ENCODE data around the gene RNF26.

Gene RNF26

GRCh38 chr11:119337581-119338317, 3.4 kb downstream of the RNF26 start:
- peaks cover 6% of the 10 kb centered on the region for H3K36me3 Mint-ChIP-seq (ENCODE audit: low read depth)
- no peak overlapping the region for H3K4me3 Mint-ChIP-seq
- peaks cover 28% of the 10 kb centered on the region for H3K4me1 Mint-ChIP-seq (ENCODE audit: low read depth)
- no peaks in the 10 kb centered on the region for H3K9me3 Mint-ChIP-seq
- peaks cover 29% of the 10 kb centered on the region for H3K27me3 Mint-ChIP-seq (ENCODE audit: low read depth)
- H3K27ac Mint-ChIP-seq: no peak overlapping the region

- peaks cover 35% of the 10 kb centered on the region for H3K27me3 Mint-ChIP-seq (ENCODE audit: low read depth)
- peaks cover 6% of the 10 kb centered on the region for H3K36me3 Mint-ChIP-seq (ENCODE audit: low read depth)
- no peak overlapping the region for H3K4me3 Mint-ChIP-seq
- peaks cover 23% of the 10 kb centered on the region for H3K4me1 Mint-ChIP-seq (ENCODE audit: low read depth)
- no peak overlapping the region for H3K27ac Mint-ChIP-seq
- no peaks in the 10 kb centered on the region for H3K9me3 Mint-ChIP-seq
Observed at GRCh38 chr11:119338318-119338890, 4.1 kb downstream of the RNF26 start.

GRCh38 chr11:119338965-119339588, 4.8 kb downstream of the RNF26 start:
- Mint-ChIP-seq H3K9me3 (no peaks in the 10 kb centered on the region), H3K4me3 (peak overlapping the region; percentile 37), H3K36me3 (ENCODE audit: low read depth) (peaks cover 6% of the 10 kb centered on the region), H3K27me3 (ENCODE audit: low read depth) (peaks cover 39% of the 10 kb centered on the region), H3K27ac (no peak overlapping the region), H3K4me1 (ENCODE audit: low read depth) (peaks cover 18% of the 10 kb centered on the region)

GRCh38 chr11:119339589-119340334, 5.4 kb downstream of the RNF26 start:
- peaks cover 6% of the 10 kb centered on the region for H3K36me3 Mint-ChIP-seq (ENCODE audit: low read depth)
- H3K27me3 Mint-ChIP-seq (ENCODE audit: low read depth): peaks cover 39% of the 10 kb centered on the region
- no peaks in the 10 kb centered on the region for H3K9me3 Mint-ChIP-seq
- peak overlapping the region; percentile 37 for H3K4me3 Mint-ChIP-seq
- peaks cover 15% of the 10 kb centered on the region for H3K4me1 Mint-ChIP-seq (ENCODE audit: low read depth)
- H3K27ac Mint-ChIP-seq: no peak overlapping the region

- no peak within 1 kb of the TSS for H3K4me3 Mint-ChIP-seq
- H3K4me1 Mint-ChIP-seq (ENCODE audit: low read depth): peaks cover 15% of the 10 kb centered on the region
- H3K27me3 Mint-ChIP-seq (ENCODE audit: low read depth): peaks cover 45% of the 10 kb centered on the region
- peaks cover 6% of the 10 kb centered on the region for H3K36me3 Mint-ChIP-seq (ENCODE audit: low read depth)
- no peaks in the 10 kb centered on the region for H3K9me3 Mint-ChIP-seq
- H3K27ac Mint-ChIP-seq: no peak within 1 kb of the TSS
Observed at GRCh38 chr11:119340335-119341221, 6.3 kb downstream of the RNF26 start, which contains the start of gene C1QTNF5. TSS of gene C1QTNF5 (minus strand) at chr11:119340883. CDS start at chr11:119340397, 486 bp downstream.

- Mint-ChIP-seq H3K27ac (no peak overlapping the region), H3K27me3 (ENCODE audit: low read depth) (peaks cover 45% of the 10 kb centered on the region), H3K36me3 (ENCODE audit: low read depth) (peaks cover 3% of the 10 kb centered on the region), H3K9me3 (no peaks in the 10 kb centered on the region), H3K4me3 (no peak overlapping the region), H3K4me1 (ENCODE audit: low read depth) (peaks cover 7% of the 10 kb centered on the region)
Observed at GRCh38 chr11:119341222-119342022, 7.1 kb downstream of the RNF26 start.

- Mint-ChIP-seq H3K9me3 (no peaks in the 10 kb centered on the region), H3K4me1 (ENCODE audit: low read depth) (peaks cover 7% of the 10 kb centered on the region), H3K27me3 (ENCODE audit: low read depth) (peaks cover 45% of the 10 kb centered on the region), H3K27ac (no peak overlapping the region), H3K4me3 (no peak overlapping the region), H3K36me3 (ENCODE audit: low read depth) (peaks cover 2% of the 10 kb centered on the region)
Observed at GRCh38 chr11:119342023-119342300, 7.6 kb downstream of the RNF26 start.

GRCh38 chr11:119342362-119343130, 8.2 kb downstream of the RNF26 start:
- Mint-ChIP-seq H3K27me3 (ENCODE audit: low read depth) (peaks cover 45% of the 10 kb centered on the region), H3K4me3 (no peak overlapping the region), H3K9me3 (no peaks in the 10 kb centered on the region), H3K4me1 (ENCODE audit: low read depth) (peaks cover 7% of the 10 kb centered on the region), H3K27ac (no peak overlapping the region), H3K36me3 (ENCODE audit: low read depth) (peaks cover 2% of the 10 kb centered on the region)

GRCh38 chr11:119343726-119344125, 9.4 kb downstream of the RNF26 start:
- Mint-ChIP-seq H3K36me3 (ENCODE audit: low read depth) (no peaks in the 10 kb centered on the region), H3K27me3 (ENCODE audit: low read depth) (peaks cover 41% of the 10 kb centered on the region), H3K4me1 (ENCODE audit: low read depth) (peaks cover 2% of the 10 kb centered on the region), H3K4me3 (no peak overlapping the region), H3K27ac (no peak overlapping the region), H3K9me3 (no peaks in the 10 kb centered on the region)

- H3K27ac Mint-ChIP-seq: no peak overlapping the region
- no peaks in the 10 kb centered on the region for H3K36me3 Mint-ChIP-seq (ENCODE audit: low read depth)
- H3K27me3 Mint-ChIP-seq (ENCODE audit: low read depth): peaks cover 33% of the 10 kb centered on the region
- no peak overlapping the region for H3K4me3 Mint-ChIP-seq
- no peaks in the 10 kb centered on the region for H3K4me1 Mint-ChIP-seq (ENCODE audit: low read depth)
- no peaks in the 10 kb centered on the region for H3K9me3 Mint-ChIP-seq
Observed at GRCh38 chr11:119344291-119345010, 10.1 kb downstream of the RNF26 start.

- no peaks in the 10 kb centered on the region for H3K36me3 Mint-ChIP-seq (ENCODE audit: low read depth)
- H3K27me3 Mint-ChIP-seq (ENCODE audit: low read depth): peaks cover 32% of the 10 kb centered on the region
- no peak overlapping the region for H3K4me3 Mint-ChIP-seq
- no peak overlapping the region for H3K27ac Mint-ChIP-seq
- peaks cover 3% of the 10 kb centered on the region for H3K4me1 Mint-ChIP-seq (ENCODE audit: low read depth)
- H3K9me3 Mint-ChIP-seq: no peaks in the 10 kb centered on the region
Observed at GRCh38 chr11:119345685-119346084, 11.4 kb downstream of the RNF26 start.

GRCh38 chr11:119346605-119347004, 12.3 kb downstream of the RNF26 start, which contains the start of gene MFRP:
TSS of gene MFRP (minus strand) at chr11:119346705. CDS start at chr11:119346513, 192 bp downstream.
- H3K9me3 Mint-ChIP-seq: no peaks in the 10 kb centered on the region
- no peaks in the 10 kb centered on the region for H3K36me3 Mint-ChIP-seq (ENCODE audit: low read depth)
- no peak within 1 kb of the TSS for H3K27ac Mint-ChIP-seq
- H3K27me3 Mint-ChIP-seq (ENCODE audit: low read depth): peaks cover 32% of the 10 kb centered on the region
- peaks cover 3% of the 10 kb centered on the region for H3K4me1 Mint-ChIP-seq (ENCODE audit: low read depth)
- no peak within 1 kb of the TSS for H3K4me3 Mint-ChIP-seq

Measured in T-helper 1 cell treated with Interleukin-12 subunit alpha and Interleukin-12 subunit beta and Interleukin-4 antibody, amounts not matched to agents 30 μg/mL and 1 μg/mL, for 36 hours (primary cell).